CD4-positive, alpha-beta T cell treated with Interleukin-15 for 1 hour (primary cell): ENCODE data around the gene CDH18.

Experiments used
- DNase-seq: peaks from one replicate; pipeline ENCODE4 v3.0.0-alpha.2; 2020

Gene CDH18

DNA sequence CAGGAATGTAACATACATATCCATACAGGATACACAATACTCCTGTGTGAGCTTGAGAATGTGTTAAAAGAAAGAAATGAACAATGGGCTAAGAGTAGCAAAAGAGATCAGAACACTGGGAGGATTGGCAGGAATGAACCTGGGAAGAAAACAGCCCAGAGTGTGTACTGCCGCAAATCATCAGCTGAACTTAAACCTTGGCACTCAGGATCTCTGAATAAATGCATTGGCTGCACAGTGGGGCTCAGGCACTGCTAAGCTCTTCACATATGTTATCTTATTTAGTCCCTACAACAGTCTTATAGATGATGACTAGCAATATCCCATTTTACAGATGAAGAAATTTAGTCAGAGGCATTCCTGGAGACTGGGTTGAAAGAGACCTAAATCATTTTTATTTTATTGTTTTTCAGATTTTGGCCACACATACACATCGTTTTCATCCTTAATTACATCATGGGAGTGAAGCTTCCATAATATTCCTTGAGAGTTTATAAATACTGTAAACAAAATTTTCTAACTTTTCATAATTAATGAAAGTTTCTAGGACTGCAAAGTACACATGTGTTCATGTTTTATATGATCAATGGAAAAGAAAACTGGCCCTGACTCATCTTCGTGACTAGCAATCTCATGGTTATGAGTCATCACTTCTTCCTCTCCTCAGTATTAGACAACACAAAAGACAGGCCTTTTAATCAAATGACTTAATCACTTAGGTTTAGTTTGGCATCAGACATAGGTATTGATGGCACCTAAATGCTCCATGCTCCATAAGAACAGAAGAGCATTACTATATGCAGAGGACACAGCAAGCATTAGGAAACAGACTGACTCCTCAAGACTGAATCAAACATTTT, 59.2 kb downstream of the CDH18 start:
- DNase-seq, result no peak

DNA sequence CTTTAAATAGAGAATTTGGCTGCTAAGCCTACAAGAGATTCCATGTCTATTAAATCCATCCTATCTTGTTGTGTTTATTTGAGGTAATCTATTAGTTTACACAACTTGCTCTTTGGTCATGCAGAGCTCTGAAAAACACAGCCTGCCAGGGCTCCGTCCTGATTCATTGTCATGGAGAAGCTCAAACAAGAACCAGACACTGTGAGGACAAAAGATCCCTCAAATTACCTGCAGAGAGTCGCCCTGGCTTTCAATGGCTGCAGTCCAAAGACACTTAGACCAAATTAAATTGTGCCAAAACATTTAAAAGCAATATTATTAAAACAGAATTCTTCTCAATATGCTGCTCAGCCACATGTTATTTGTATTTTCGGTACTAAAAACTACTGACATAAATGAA, 60.1 kb downstream of the CDH18 start:
- DNase-seq, result no peak

DNA sequence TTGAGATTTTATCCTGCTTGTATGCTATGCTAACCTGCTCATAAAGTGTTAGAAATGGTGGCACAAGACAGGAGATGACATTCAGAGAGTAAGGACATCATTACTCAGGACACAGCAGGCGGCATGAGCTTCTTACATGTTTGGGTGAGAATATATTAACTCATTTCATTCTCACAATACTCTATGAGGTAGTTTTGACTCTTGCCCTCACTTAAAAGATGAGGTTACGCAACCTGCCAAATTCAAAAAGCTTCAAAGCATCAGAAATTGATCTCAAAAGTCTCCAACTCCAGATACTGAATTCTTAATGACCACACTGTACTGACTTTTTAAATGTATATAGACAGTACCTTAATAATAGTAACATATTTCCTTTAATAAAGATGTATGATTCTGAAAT, 60.8 kb downstream of the CDH18 start:
- DNase-seq, result no peak

DNA sequence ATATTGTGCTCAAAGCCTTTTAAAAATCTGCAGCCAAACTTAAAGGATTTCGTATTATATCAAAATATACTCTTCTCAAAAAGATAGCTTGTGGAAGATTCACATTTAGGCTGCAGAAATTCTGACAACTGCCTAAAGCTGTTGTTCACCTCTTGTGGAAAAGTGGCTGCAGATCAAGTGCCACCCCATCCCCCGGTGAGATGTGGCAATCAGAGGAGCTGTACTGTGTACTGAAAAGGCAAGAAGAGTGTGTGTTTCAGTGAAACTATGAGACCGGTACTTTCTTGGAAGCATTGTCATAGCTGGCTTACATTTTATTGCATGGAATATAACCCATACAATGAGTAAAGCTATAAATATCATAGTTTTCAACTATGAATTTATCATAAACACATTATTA, 64.3 kb downstream of the CDH18 start:
- DNase-seq, result no peak

DNA sequence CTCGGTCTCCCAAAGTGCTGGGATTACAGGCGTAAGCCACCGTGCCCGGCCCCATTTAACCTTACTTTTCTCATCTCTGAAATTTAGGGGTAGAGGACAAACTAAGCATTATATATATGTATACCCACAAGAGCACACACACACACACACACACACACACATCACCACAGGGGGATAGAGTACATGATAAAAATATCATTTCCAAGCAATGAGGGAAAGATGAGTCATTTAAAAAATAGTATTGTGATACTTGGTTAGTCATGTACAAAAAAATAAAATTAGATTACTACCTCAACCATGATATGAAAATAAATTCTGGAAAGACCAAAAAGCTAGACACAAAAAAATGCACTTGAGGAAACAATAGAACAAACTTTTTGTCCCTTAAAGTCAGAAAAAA, 67.2 kb downstream of the CDH18 start:
- DNase-seq, result no peak

DNA sequence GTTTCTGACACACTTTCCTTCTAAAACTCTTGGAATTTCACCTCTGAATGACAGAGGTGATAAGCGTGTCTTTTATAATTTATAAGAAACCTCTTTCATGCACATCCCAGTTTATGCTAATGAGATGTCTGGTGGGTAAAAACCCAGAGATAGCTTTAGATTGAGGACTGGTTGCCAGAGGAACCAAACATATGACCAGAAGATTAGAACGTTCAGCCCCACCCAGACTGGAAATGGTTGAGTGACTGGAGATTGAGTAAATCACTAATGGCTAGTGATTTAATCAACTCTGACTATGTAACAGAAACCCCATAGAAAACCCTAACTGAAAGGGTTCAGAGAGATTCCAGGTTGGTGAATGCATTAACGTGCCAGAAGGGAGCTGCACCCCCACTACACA, 69.2 kb downstream of the CDH18 start:
- no peak for DNase-seq

DNA sequence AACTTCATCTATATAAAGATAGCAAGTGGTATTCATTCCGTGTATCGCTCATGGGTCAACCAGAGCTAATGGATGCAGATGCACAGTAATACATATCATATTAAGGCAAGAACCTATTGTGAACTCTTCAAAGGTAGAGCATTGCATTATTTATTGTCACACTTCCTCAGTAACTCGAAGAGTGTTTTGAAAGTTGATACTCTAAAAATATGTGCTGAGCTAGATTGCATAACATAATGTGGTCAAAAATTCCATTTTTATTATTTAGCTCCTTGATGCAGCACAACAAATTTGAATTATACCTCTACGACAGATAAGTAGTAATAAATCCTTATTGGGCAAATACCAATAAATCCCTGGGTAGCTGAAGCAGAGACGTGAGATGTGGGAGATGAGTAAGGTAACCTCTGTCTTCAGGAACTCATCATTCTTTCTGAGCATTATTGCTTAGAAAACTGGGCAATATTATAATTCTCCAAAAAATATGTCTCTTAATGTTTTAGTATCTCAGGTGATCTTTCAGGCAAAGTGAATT, 70.3 kb downstream of the CDH18 start:
- DNase-seq, result no peak

DNA sequence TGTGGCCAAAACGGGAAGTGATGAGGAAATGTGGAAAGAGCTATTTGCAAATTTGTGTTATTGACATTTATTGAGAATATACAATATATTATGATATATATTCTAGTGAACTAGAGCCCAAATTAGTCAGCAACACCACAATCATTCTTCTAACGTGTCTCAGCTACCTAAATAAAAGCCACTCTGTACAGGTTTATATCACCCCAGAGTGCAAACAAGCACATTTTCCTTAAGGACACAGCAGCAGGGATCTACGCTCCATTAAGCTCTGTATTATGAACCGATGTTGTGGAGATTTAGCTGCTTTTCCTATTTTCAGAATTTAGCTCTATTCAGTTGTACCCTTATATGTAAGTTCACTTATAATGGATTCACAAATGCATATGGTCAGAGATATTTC, 77.9 kb downstream of the CDH18 start:
- DNase-seq, result no peak

DNA sequence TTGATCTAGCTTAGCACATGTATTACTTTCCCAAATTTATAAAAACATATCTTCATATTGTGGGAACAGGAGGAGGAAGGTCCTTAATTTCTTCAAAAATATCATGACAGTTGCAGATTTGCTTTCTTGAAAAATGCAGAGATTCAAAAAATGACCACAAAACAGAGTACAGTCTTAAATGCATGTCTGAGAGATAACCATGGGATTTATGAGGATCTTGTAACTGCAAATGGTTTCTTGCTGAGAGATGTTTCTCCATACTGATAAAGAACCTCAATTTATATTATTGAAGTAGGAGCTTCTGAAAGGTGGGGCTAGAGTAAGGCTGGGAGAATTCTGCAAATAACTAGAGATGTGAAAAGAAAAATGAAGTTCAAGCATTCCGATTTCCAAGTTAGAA, 83.2 kb downstream of the CDH18 start:
- DNase-seq, result no peak

DNA sequence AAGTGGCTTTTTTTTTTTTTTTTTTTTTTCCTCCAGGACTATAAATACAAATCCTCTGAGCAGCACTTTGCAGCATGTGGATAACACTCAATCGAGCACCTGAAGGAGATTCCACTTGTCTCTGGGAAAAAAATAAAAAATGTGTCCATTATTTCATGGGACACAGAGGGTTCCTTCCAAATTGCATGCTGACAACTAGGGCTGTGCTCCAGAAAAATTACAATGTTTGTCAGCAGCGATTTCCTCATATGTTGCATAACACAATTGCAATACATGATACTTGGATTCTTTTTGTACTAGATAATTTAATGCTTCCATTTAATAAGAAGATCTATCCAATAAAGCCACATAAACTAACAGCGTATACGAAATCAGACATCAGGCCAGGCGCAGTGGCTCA, 84.4 kb downstream of the CDH18 start:
- no peak for DNase-seq

DNA sequence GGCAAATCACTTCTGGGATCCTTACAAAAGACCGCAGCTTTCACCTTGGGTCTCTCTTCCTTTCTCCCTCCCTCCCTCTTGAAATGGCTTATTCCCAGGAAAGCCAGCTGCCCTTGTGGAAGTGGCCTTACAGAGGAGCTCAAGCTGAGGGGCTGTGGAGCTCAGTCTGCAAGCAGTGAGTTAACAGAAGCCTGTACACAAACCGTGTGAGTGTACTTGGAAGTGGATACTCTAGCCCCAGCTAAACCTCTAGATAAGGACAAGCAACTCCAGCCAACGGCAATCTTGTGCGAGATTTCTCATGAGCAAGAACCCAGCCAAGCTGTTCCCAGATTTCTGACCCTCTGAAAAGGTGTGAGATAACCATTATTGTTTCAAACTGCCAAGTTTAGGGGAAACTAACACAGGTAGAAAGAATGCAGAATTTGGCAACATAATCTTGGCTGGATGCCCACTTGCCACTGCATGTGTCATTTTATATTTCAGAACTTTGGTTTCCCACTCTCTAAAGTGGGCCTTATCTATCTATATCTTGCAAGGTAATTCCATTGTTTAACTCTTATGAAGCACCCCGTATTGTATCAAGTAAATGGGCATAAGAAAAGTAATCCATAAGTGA, 85.6 kb downstream of the CDH18 start:
- DNase-seq, result no peak

DNA sequence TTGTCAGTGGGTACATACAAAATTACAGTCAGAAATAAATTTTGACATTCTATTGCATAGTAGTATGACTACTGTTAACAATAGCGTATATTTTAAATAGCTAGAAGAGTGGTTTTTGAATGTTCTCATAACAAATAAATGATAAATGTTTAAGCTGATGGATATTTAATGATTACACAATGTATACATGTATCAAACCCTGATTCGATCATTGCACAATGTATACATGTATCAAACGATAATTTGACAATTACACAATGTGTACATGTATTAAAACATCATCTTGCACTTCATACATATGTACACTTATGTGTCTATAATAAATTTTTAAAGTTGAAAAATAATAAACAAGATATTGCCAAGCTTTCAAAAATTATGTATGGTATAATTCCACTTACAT, 87.7 kb downstream of the CDH18 start:
- no peak for DNase-seq

DNA sequence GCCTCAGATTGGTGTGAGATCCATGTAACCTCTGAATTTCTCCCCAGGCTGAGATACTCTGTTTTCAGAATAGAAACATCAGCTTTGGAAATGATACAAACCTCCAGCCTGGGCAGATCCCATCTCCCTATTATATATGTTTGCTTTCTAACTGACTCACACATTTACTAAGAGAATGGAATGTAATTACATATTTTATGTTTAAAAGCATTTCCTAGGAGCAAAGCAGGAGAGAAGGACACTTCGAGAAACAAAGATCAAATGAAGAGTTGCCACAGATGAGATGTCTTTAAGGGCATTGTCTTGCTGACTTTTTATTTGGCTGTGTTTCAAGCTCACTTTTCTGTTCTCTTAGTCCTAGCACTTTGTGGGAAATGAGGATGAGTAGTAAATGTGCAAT, 96.3 kb downstream of the CDH18 start:
- no peak for DNase-seq

DNA sequence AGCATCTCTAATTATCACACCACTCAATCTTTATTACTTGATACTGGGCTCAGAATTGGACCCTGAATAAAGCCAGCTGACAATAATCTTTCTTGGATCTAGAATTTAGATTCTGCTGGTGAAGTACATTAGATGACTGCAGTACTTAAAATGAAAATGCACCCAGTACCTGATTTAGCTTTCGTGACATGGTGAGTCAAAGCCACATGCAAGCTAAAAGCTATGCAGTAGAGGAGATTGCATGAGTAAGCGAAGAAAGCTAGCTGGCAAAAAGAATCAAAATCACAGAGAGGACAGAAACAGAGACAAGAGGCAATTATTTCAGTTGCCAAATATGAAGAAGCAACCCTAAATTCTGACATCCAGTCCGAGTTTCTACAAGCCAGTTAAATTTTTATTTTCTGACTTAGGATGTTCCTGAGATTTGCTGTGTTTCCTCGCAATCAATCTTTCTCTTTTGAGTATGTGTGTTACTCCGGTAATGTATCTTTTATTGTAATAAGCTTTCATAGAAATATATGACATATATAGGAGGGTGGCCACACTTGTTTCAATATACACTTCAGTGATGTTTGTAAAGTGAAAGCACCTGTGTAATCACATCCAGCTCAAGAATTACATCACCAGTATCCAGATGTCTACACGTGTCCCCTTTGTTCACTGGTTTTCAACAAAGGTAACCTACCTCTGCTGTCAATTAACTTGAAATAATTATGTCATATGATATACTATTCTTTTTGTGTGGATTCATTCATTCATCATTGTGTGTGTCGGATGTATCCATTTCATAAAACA, 101.7 kb downstream of the CDH18 start:
- no peak for DNase-seq

DNA sequence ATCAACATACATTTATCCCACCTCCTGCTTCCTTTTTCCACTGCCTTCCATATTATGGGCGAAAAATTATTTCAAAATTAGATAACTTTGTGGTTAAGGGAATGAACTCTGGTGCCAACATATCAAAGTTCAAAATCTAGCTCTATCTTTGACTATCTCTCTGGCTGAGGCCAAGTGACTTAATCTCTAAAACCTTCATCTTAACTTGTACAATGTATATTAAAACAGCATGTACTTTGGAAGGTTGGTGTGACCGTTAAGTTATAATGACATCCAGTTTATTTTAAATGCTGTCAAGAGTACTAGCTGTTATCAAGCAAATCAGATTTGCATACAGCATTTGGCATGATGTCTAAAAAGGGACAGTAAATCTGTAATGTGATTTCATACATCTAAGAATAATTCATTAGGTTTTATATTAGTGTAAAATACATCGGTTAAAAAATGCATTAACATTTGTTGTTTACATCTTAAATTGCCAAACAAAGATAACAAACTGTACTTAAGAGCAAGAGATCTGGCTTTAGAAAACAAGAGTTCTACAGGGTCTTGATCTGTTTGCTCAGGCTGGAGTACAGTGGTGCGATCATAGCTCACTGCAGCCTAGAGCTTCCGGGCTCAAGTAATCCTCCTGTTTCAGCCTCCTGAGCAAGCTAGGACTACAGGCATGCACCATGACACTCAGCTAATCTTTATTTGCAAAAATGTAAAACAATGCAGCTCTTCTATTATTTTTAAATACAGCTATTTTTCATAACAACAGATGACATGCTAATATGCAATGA, 102.8 kb downstream of the CDH18 start:
- no peak for DNase-seq

DNA sequence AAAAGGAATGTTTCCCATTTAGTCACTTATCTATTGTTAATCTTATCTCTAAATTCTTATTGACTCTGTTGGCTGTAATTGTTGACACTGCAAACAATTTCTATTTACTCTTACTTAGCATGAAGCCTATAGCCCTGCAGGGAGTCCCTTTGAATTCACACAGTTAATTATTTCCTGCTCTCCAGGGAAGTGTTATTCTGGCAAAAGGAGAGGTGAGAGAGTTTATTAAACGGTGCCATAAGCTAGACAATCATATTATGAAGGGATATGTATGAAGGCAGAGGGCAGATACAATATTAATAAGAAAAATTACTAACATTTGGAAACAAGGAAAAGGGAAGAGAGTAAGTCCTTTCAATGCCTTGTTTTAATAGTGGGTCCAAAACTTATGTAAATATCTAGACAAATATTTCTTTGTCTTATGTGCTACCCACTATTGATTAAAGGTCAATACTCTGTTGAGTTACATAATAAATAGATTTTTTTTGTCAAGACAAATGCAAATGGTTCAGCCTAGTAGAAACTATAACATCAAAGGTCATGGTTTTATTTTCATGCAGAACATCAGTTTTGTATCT, 107.1 kb downstream of the CDH18 start:
- no peak for DNase-seq

DNA sequence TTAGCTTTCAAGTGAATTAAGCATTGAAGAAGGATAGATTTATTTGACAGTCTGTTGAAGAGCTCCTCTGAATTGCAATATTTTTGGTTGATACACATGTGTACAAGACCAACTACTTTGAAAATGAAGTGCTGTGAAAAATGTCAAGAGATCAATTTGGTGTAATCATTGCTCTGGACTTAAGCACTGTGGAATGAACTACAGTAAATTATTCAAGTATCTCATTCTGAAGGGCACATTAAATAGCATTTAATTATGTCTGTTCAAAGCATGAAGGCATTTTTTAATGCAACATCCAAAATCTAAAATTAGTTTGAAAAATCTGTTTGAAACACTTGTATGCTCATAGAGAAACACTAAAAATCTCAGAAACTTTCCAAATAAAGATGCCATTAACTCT, 107.5 kb downstream of the CDH18 start:
- no peak for DNase-seq

DNA sequence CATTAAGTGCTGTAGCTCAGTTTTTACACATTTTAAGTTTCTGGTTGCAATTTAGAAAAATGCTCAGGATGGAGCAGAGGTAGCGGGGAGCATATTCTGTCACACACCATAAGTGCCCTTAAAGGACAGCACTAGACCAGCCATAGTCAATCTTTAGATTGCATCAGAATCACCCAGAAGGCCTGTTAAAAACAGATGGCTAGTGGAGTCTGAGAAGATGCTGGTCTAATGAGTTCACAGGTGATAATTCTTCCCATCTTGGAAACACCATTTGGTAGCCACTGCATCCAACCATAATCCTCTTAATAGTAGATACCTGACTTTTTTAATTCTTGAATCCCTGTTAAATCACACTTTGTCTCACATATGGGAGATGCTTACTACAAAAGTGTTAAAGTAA, 113.2 kb downstream of the CDH18 start:
- DNase-seq, result no peak

DNA sequence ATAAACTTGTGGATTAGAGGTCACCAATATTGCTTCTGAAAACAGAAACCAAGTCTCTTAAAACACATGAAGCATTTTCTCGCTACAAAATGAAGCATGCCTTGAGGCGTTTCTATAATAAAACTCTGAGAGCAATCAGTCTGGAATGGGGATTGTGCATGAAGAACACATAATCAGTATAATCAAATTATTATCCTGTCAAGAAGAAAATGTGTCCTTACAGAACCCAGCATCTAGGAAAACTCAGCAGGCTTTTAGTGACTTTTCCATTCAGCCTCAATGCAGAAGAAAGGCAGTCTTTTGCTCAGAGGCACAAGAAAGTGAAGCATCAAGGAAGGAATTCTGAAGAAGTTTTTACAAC, 121.9 kb downstream of the CDH18 start:
- no peak for DNase-seq

DNA sequence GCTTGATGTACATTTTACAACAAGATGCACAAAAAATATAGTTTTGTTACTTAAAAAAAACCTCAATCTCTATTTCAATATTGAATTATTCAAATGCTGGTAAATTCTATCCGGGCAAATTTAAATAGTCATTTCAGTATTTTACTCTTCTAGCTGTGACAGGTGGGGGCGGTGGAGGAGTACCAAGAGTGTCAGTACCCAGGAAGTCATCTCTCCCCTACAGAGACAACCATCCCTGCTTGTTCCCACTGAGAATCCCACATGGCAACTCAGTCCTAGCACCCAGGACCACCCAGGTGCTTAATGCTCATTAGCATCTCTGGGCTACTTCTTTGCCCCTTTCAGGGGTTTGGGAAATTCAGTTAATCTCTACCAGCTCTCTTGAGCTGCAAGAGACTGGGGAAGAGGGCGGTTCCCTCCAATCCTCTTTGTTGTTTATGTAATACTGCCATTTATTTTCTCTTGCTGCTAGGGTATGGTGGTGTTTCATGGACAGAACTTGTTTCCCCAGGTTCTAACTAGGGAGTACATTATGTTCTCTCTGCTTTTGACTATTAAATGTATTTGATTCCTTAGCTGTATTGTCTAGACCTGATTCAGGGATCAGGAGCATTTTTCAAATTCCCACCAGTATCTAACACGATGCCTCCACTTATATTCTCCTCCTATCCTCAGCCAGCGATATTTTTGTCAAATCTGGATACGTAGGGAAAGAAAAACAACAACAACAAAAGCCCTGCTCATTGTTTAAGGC, 122.5 kb downstream of the CDH18 start:
- DNase-seq, result no peak

DNA sequence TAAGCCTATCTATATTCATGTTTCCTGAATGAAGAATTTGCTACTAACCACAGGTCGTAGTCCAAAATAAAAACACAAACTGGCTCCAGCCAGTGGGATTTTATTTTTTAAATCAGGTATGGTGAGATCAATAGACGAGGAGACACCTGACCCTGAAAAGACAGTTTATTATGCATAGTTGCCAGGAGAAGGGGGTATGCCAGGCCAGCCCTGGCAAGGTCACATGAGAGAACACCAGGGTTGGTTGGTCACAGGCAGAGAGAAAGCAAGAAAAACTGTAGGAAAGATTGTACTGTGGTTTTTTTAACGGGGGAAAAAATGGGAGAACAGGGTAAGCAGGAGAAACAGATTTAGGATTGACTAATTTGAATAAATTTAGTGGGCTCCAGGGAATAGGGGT, 125.3 kb downstream of the CDH18 start:
- DNase-seq, result no peak

DNA sequence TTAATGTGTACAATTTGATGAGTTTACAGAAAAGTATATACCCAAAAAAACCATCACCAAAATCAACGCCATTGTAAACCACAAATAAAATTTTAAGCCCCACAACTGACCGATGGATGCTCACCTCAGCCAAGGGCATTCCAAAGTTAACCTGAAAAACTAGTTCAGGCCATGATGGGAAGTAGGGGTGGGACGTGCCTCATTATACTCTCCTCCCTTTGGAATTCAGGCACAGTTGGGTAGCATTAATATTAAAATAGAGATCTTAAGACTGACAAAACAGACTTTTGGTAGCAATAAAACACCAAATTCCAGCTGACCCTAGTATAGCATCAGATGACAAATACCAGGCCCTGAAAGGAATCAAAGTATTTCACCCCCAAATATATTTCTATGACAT, 129.0 kb downstream of the CDH18 start:
- no peak for DNase-seq
